Lower lobe of right lung (tissue), 2 donors: ENCODE data around the gene ILF3. TPM values are rescaled to one million over a fixed set of nuclear protein-coding genes. Genes with fewer than 3 reads are reported as not detected.

ENCODE experiments used
- ATAC-seq, 2 donors: fragments of 200-7000 bp; cut with Tn5 transposase; one replicate each; pipeline ENCODE4 v1.9.1; 2020 to 2022; ENCODE audit warnings: mild to moderate bottlenecking in 2 of 2, moderate library complexity in 2 of 2
- DNase-seq: peaks from one replicate; pipeline ENCODE4 v3.0.0-alpha.2; 2020
- H3K27ac ChIP-seq: fragments of 200-600 bp; one replicate; pipeline ENCODE4 v1.8.0; 2022
- H3K27me3 ChIP-seq: fragments of 200-600 bp; one replicate; pipeline ENCODE4 v1.8.0; 2022; ENCODE audit warnings: low read depth
- H3K36me3 ChIP-seq: fragments of 200-600 bp; one replicate; pipeline ENCODE4 v1.8.0; 2022; ENCODE audit warnings: mild to moderate bottlenecking
- H3K4me1 ChIP-seq: fragments of 200-600 bp; one replicate; pipeline ENCODE4 v1.8.0; 2022
- H3K4me3 ChIP-seq: fragments of 200-600 bp; one replicate; pipeline ENCODE4 v1.8.0; 2022; ENCODE audit warnings: mild to moderate bottlenecking
- H3K9me3 ChIP-seq: fragments of 200-600 bp; one replicate; pipeline ENCODE4 v1.8.0; 2022
- CTCF ChIP-seq: fragments of 200-600 bp; IDR thresholded peaks from one replicate; pipeline ENCODE4 v1.8.0; 2022; ENCODE audit warnings: antibody characterized with exemption, mild to moderate bottlenecking
- intact Hi-C: fragments of 100-400 bp; cut with DNase I; formaldehyde crosslinking; loops from one replicate; pipeline ENCODE4 v1.11.0; 2022
- total RNA-seq: library from RNA; stranded (reverse); fragmentation: NEBNext Ultra II Directional; extraction: Animal tissue kit (Norgen Biotek cat#: 25700); gene quantifications from one replicate; pipeline ENCODE4 v1.2.1, GENCODE V29; 2021
- donor health status: DM: no; HTN: yes; CAD: no; lungs with severe emphysema.

The ILF3 gene
- total RNA-seq, 1 donor from 2014 or later, result 175 TPM

- no peak for TF ChIP-seq CTCF
- no peak for ATAC-seq
- intact Hi-C loops, result no loop called here
Measured at GRCh38 chr19:10679743-10680142, 25.6 kb downstream of the ILF3 start.

GRCh38 chr19:10680545-10681135 is 26.5 kb downstream of the ILF3 start:
- Histone ChIP-seq H3K27me3 (no peaks in the 10 kb centered on the region), H3K27ac (no peak overlapping the region), H3K36me3 (peaks cover 93% of the 10 kb centered on the region), H3K4me1 (no peaks in the 10 kb centered on the region), H3K4me3 (no peak overlapping the region), H3K9me3 (no peaks in the 10 kb centered on the region)
- intact Hi-C loops, result no loop called here
- ATAC-seq, result no peak
- no peak for TF ChIP-seq CTCF
- no peak for DNase-seq

More at GRCh38 chr19:10679743-10680142, 25.6 kb downstream of the ILF3 start:
- Histone ChIP-seq H3K4me3 (no peak overlapping the region), H3K4me1 (no peaks in the 10 kb centered on the region), H3K36me3 (peaks cover 93% of the 10 kb centered on the region), H3K27me3 (no peaks in the 10 kb centered on the region), H3K27ac (no peak overlapping the region), H3K9me3 (no peaks in the 10 kb centered on the region)
- DNase-seq, result no peak

GRCh38 chr19:10681658-10682057 is 27.5 kb downstream of the ILF3 start:
- no peak for TF ChIP-seq CTCF
- DNase-seq (no peak), ATAC-seq (no peak)
- Histone ChIP-seq H3K27ac (no peak overlapping the region), H3K4me1 (no peaks in the 10 kb centered on the region), H3K36me3 (peaks cover 100% of the 10 kb centered on the region), H3K4me3 (no peak overlapping the region), H3K9me3 (no peaks in the 10 kb centered on the region), H3K27me3 (no peaks in the 10 kb centered on the region)
- intact Hi-C loops, result no loop called here

GRCh38 chr19:10682397-10683063 is 28.4 kb downstream of the ILF3 start:
- Histone ChIP-seq H3K27me3 (no peaks in the 10 kb centered on the region), H3K27ac (no peak overlapping the region), H3K36me3 (peaks cover 100% of the 10 kb centered on the region), H3K4me3 (no peak overlapping the region), H3K9me3 (no peaks in the 10 kb centered on the region), H3K4me1 (no peaks in the 10 kb centered on the region)
- DNase-seq (no peak), ATAC-seq (no peak)
- TF ChIP-seq CTCF, result no peak
- intact Hi-C loops, result no loop called here

GRCh38 chr19:10683064-10683426 is 28.9 kb downstream of the ILF3 start:
- no peaks in the 10 kb centered on the region for H3K9me3 ChIP-seq
- H3K27ac ChIP-seq, result no peak overlapping the region
- H3K27me3 ChIP-seq, result no peaks in the 10 kb centered on the region
- H3K36me3 ChIP-seq, result peaks cover 100% of the 10 kb centered on the region
- H3K4me3 ChIP-seq, result no peak overlapping the region
- no peaks in the 10 kb centered on the region for H3K4me1 ChIP-seq
- intact Hi-C loops, result no loop called here
- no peak for TF ChIP-seq CTCF
- DNase-seq (no peak), ATAC-seq (no peak)
